ENCODE measurements around the gene NANOS3.

The NANOS3 gene

DNA sequence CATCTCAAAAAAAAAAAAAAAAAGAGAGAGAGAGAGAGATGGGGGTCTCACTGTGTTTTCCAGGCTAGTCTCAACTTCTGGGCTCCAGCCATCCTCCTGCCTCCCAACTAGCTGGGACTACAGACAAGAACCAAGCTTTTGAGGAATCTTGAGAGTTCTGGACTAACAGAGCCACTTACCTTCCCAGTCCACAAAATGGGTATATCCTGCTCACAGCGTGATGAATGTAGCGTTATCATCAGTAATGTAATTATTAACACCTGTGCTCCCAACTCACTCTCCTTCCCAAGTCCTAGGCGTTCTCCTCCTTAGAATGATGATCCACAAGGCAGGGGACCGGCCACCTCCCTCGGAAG, 4.6 kb upstream of the NANOS3 start:
- H3K4me3 ChIP-seq (ENCODE audit: low read depth, low read length), result no peak overlapping the region
- TF ChIP-seq CTCF (IDR thresholded peaks at IDR 0.05; ENCODE audit: low read depth, low read length), result no peak

GRCh38 chr19:13872695-13873389, 4.1 kb upstream of the NANOS3 start:
- TF ChIP-seq CTCF (IDR thresholded peaks at IDR 0.05; ENCODE audit: low read depth, low read length), result no peak

GRCh38 chr19:13873834-13874515, 3.0 kb upstream of the NANOS3 start:
- no peak for TF ChIP-seq CTCF (IDR thresholded peaks at IDR 0.05; ENCODE audit: low read depth, low read length)
- no peak overlapping the region for H3K4me3 ChIP-seq (ENCODE audit: low read depth, low read length)

More at GRCh38 chr19:13872695-13873389, 4.1 kb upstream of the NANOS3 start:
- H3K4me3 ChIP-seq (ENCODE audit: low read depth, low read length), result no peak overlapping the region

DNA sequence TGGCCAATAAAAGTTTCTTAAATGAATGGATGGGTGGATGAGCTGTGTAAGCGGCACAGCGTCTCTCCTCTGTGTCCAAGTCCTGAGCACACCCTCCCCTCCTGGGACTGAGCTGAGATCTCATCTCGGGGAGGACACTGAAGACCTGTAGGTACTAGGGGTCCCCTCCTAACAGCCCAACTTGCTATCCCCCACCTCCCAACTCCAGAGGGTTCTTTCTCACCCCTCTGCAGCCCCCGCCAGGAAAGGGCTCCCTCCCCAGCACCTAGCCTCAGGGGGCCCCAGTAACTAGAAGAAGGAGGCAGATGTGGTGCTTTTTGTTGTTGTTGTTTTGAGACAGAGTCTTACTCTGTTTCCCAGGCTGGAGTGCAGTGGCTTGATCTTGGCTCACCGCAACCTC, 1.1 kb upstream of the NANOS3 start:
- TF ChIP-seq CTCF (IDR thresholded peaks at IDR 0.05; ENCODE audit: low read depth, low read length), result no peak
- H3K4me3 ChIP-seq (ENCODE audit: low read depth, low read length), result no peak overlapping the region

- no peak overlapping the region for H3K4me3 ChIP-seq (ENCODE audit: low read depth, low read length)
- no peak for TF ChIP-seq CTCF (IDR thresholded peaks at IDR 0.05; ENCODE audit: low read depth, low read length)
Observed at GRCh38 chr19:13877303-13877702, 369 bp downstream of the NANOS3 start.

GRCh38 chr19:13880059-13881043, 3.4 kb downstream of the NANOS3 start:
- TF ChIP-seq CTCF (IDR thresholded peaks at IDR 0.05; ENCODE audit: low read depth, low read length), result peak; percentile 91
- H3K4me3 ChIP-seq (ENCODE audit: low read depth, low read length), result peak overlapping the region; percentile 24; the same call in 1 of the 2 replicates
